HG03097 (cell line): ENCODE measurements around the gene GAL.

ENCODE experiments used
- ATAC-seq: cut with Tn5 transposase; IDR thresholded peaks from one replicate; pipeline ENCODE4 v1.9.1; 2021; ENCODE audit not compliant: unreplicated experiment, low FRiP score

GAL gene

GRCh38 chr11:68658097-68658496, 26.2 kb upstream of the GAL start:
- no peak for ATAC-seq

GRCh38 chr11:68658661-68659060, 25.7 kb upstream of the GAL start:
- ATAC-seq, result no peak

GRCh38 chr11:68659158-68659921, 25.0 kb upstream of the GAL start:
- ATAC-seq, result no peak

GRCh38 chr11:68660066-68660810, 24.1 kb upstream of the GAL start:
- no peak for ATAC-seq

- no peak for ATAC-seq
Observed at GRCh38 chr11:68661014-68661413, 23.3 kb upstream of the GAL start.

- no peak for ATAC-seq
Observed at GRCh38 chr11:68661697-68662603, 22.4 kb upstream of the GAL start.

GRCh38 chr11:68663482-68664010, 20.8 kb upstream of the GAL start:
- ATAC-seq, result no peak

- no peak for ATAC-seq
Observed at GRCh38 chr11:68664141-68664540, 20.2 kb upstream of the GAL start.

GRCh38 chr11:68664906-68665305, 19.4 kb upstream of the GAL start:
- ATAC-seq, result no peak

GRCh38 chr11:68665436-68665835, 18.9 kb upstream of the GAL start:
- no peak for ATAC-seq

- ATAC-seq, result no peak
Observed at GRCh38 chr11:68666849-68667248, 17.5 kb upstream of the GAL start.

- no peak for ATAC-seq
Observed at GRCh38 chr11:68667511-68668500, 16.5 kb upstream of the GAL start.

GRCh38 chr11:68669301-68670090, 14.8 kb upstream of the GAL start:
- ATAC-seq, result no peak

- ATAC-seq, result no peak
Observed at GRCh38 chr11:68670208-68670992, 13.9 kb upstream of the GAL start.

- ATAC-seq, result no peak
Observed at GRCh38 chr11:68673306-68673945, 10.9 kb upstream of the GAL start.

GRCh38 chr11:68673991-68674390, 10.4 kb upstream of the GAL start:
- ATAC-seq, result no peak

- no peak for ATAC-seq
Observed at GRCh38 chr11:68674461-68674860, 9.9 kb upstream of the GAL start.

- ATAC-seq, result no peak
Observed at GRCh38 chr11:68677432-68677831, 6.9 kb upstream of the GAL start.
